ENCODE measurements around the gene ARFRP1. TPM values are rescaled to one million over a fixed set of nuclear protein-coding genes. Genes with fewer than 3 reads are reported as not detected.
A peak's percentile ranks its signal among the peaks of the same experiment; 100 is the strongest.

ARFRP1 gene
- total and polyA plus RNA-seq, 2 of the 4 experiments (the other 2 are of a cell fraction) = 25.3 to 36.6 TPM

GRCh38 chr20:63697868-63698545 lies 9.8 kb downstream of the ARFRP1 start:
- Histone ChIP-seq H3K79me1 (ENCODE audit: low read depth in 1 of 2, low read length in 2 of 2) (peaks cover 11 to 54% of the 10 kb centered on the region in 2 experiments; a peak in 3 of 4 replicates), H2BK120ac (ENCODE audit: low read depth, low read length) (no peak overlapping the region), H2BK5ac (ENCODE audit: low read depth, low read length, poor library complexity, severe bottlenecking) (peak overlapping the region; percentile 98), H3K18ac (ENCODE audit: low read depth, low read length) (no peak overlapping the region), H4K8ac (ENCODE audit: low read depth in 2 of 2, low read length in 2 of 2) (peak overlapping the region; percentile 27 to 34; a peak in 2 of 4 replicates), H3K4me2 (ENCODE audit: low read depth, low read length) (no peak overlapping the region), H3K56ac (ENCODE audit: extremely low read depth, insufficient read depth, low read length) (no peak overlapping the region), H3K9me1 (ENCODE audit: insufficient read depth, low read length) (no peaks in the 10 kb centered on the region), H4K20me1 (ENCODE audit: insufficient read depth, low read length) (no peaks in the 10 kb centered on the region), H3K9ac (ENCODE audit: low read depth, low read length) (no peak overlapping the region), H3K27ac (ENCODE audit: insufficient read depth, low read length) (no peak overlapping the region; the same call in 1 of the 2 replicates), H3K14ac (replicated peaks; ENCODE audit: low read depth, low read length) (no peak overlapping the region), H3K9me3 (ENCODE audit: control insufficient read depth, insufficient read depth, low read length) (no peaks in the 10 kb centered on the region), H4K91ac (ENCODE audit: insufficient read depth, low read depth, low read length) (0 out of 2 replicates have a peak overlapping the region, but pooled peaks have one; percentile 93), H3K23ac (ENCODE audit: low read depth, low read length) (no peak overlapping the region), H2AK5ac (ENCODE audit: low read depth, low read length) (peak overlapping the region; percentile 53; the same call in 1 of the 2 replicates), H3K4me1 (ENCODE audit: control insufficient read depth, insufficient read depth, low read length) (peaks cover 22% of the 10 kb centered on the region), H2BK20ac (ENCODE audit: low read depth, low read length) (no peak overlapping the region), H2BK15ac (ENCODE audit: low read depth, low read length) (no peak overlapping the region; the same call in 2 of the 3 replicates), H3K36me3 (ENCODE audit: control insufficient read depth, insufficient read depth, low read length) (peaks cover 12% of the 10 kb centered on the region; the same call in 1 of the 2 replicates), H3K4me3 (ENCODE audit: insufficient read depth, low read depth, low read length) (no peak overlapping the region), H4K5ac (ENCODE audit: low read depth, low read length) (peak overlapping the region; percentile 18; the same call in 1 of the 2 replicates), H3K27me3 (ENCODE audit: control insufficient read depth, insufficient read depth, low read length) (no peaks in the 10 kb centered on the region), H2AFZ (replicated peaks; ENCODE audit: low read length, poor library complexity) (peak overlapping the region; percentile 64), H2AK9ac (replicated peaks; ENCODE audit: low read depth, low read length, poor library complexity) (peak overlapping the region; percentile 79), H3K4ac (ENCODE audit: low read depth, low read length) (peak overlapping the region; percentile 22; the same call in 1 of the 2 replicates)
- ChIA-PET POLR2A (ENCODE audit: unreplicated experiment) (interaction anchor here (1.2 to 1.6 kb wide), 3 partner anchors 10 to 15 kb away, joined by 3 to 5 read pairs (median 4); partner anchors contain the start of genes ARFRP1 and ZGPAT), CTCF (interaction anchor here (1.5 kb wide), 1 partner anchor 10 kb away, joined by 8 read pairs; the partner anchor contains the start of genes ARFRP1 and ZGPAT)
- ATAC-seq (ENCODE audit: low read depth) (no peak), DNase-seq (no peak)
- 83% methylated on average over 18 of the region's 40 CpGs; no CpG with 5 or more reads in 1 of the 2 experiments for WGBS, 2 experiments (ENCODE audit: extremely low coverage in 2 of 2, insufficient read length in 1 of 2)
- intact Hi-C loops (cut with micrococcal nuclease) = no loop called here
- BruUV-seq (replicated peaks) = no TSS peak
- in situ Hi-C loops (cut with MboI; ENCODE audit: low sequenced_read_pairs) = no loop called here
- dilution Hi-C loops (cut with HindIII; ENCODE audit: low sequenced_read_pairs, unreplicated experiment) = no loop called here
- TF ChIP-seq MAZ (IDR thresholded peaks at IDR 0.05; ENCODE audit: borderline replicate concordance, low read depth, low read length) (no peak), RFX5 (IDR thresholded peaks at IDR 0.05; ENCODE audit: low read depth, low read length) (no peak), CTCF (conservative IDR thresholded peaks at IDR 0.05; ENCODE audit: low read depth, low read length) (no peak), CEBPB (IDR thresholded peaks at IDR 0.05; ENCODE audit: low read depth, low read length) (no peak), RCOR1 (IDR thresholded peaks at IDR 0.05; ENCODE audit: insufficient replicate concordance, low read length) (no peak), POLR2A (IDR thresholded peaks at IDR 0.05; ENCODE audit: low read depth, low read length) (no peak; the same call in 1 of the 2 replicates), FOS (IDR thresholded peaks at IDR 0.05; ENCODE audit: low read depth, low read length) (no peak), NFE2L2 (IDR thresholded peaks at IDR 0.05; ENCODE audit: low read depth, low read length) (no peak), MAFK (IDR thresholded peaks at IDR 0.05; ENCODE audit: low read depth, low read length) (no peak), USF2 (IDR thresholded peaks at IDR 0.05; ENCODE audit: low read depth, low read length) (no peak), MXI1 (IDR thresholded peaks at IDR 0.05; ENCODE audit: borderline replicate concordance, low read depth, low read length) (no peak), SMC3 (IDR thresholded peaks at IDR 0.05; ENCODE audit: low read depth, low read length) (no peak), CHD1 (IDR thresholded peaks at IDR 0.05; ENCODE audit: low read depth, low read length) (no peak)
- TF ChIP-seq, protein P1, sequence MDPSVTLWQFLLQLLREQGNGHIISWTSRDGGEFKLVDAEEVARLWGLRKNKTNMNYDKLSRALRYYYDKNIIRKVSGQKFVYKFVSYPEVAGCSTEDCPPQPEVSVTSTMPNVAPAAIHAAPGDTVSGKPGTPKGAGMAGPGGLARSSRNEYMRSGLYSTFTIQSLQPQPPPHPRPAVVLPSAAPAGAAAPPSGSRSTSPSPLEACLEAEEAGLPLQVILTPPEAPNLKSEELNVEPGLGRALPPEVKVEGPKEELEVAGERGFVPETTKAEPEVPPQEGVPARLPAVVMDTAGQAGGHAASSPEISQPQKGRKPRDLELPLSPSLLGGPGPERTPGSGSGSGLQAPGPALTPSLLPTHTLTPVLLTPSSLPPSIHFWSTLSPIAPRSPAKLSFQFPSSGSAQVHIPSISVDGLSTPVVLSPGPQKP (IDR thresholded peaks at IDR 0.05; ENCODE audit: borderline replicate concordance, low read depth, low read length) = no peak
